Uterus (tissue), 4 donors: Measurements from ENCODE around the gene ZNF362. TPM values are rescaled to one million over a fixed set of nuclear protein-coding genes. Genes with fewer than 3 reads are reported as not detected.

Source experiments
- DNase-seq, 2 donors: peaks; one replicate each; pipeline ENCODE4 v3.0.0-alpha.2; 2019 to 2020
- H3K27ac ChIP-seq, 2 donors: fragments of 200-600 bp; sonication (generic); 1 replicate in 1 of 2; 2 replicates in 1 of 2; pipeline ENCODE4 v1.5.1; 2016 to 2018
- H3K27me3 ChIP-seq, 2 donors: fragments of 200-600 bp; sonication (generic); one replicate each; pipeline ENCODE4 v1.5.1; 2018 to 2019; ENCODE audit warnings: control low read depth in 1 of 2
- H3K36me3 ChIP-seq, 2 donors: fragments of 200-600 bp; sonication (generic); one replicate each; pipeline ENCODE4 v1.5.1; 2019; ENCODE audit warnings: control low read depth in 1 of 2
- H3K4me1 ChIP-seq, 2 donors: fragments of 200-600 bp; sonication (generic); one replicate each; pipeline ENCODE4 v1.5.1; 2018 to 2019; ENCODE audit warnings: control low read depth in 1 of 2
- H3K4me3 ChIP-seq, 2 donors: fragments of 200-600 bp; sonication (generic); 1 replicate in 1 of 2; 2 replicates in 1 of 2; pipeline ENCODE4 v1.5.1; 2018 to 2019; ENCODE audit warnings: mild to moderate bottlenecking in 1 of 2
- H3K9me3 ChIP-seq, 2 donors: fragments of 200-600 bp; sonication (generic); one replicate each; pipeline ENCODE4 v1.5.1; 2019; ENCODE audit warnings: control low read depth in 1 of 2
- CTCF ChIP-seq, 4 experiments: fragments of 200-600 bp in 2 of 4; fragments of 450-650 bp in 2 of 4; sonication (generic) in 2 of 4; IDR thresholded peaks; one replicate each; pipeline ENCODE4 v1.5.1; 2016 to 2019; ENCODE audit warnings: antibody characterized with exemption in 4 of 4, mild to moderate bottlenecking in 2 of 4, moderate library complexity in 1 of 4
- POLR2A ChIP-seq, 2 donors: fragments of 450-650 bp; IDR thresholded peaks; one replicate each; pipeline ENCODE4 v1.6.1; 2016; ENCODE audit warnings: antibody characterized with exemption in 2 of 2, mild to moderate bottlenecking in 1 of 2, moderate library complexity in 1 of 2
- intact Hi-C: fragments of 100-400 bp; cut with DNase I; formaldehyde crosslinking; loops from one replicate; pipeline ENCODE4 v1.15.1; 2023; ENCODE audit warnings: low total_unique reads
- total RNA-seq, 4 donors: library from RNA; depleted of rRNA in 3 of 4; stranded (reverse); fragments of >200 nt in 3 of 4; gene quantifications; one replicate each; pipeline versions ENCODE4 v1.1.0 to v1.2.4, GENCODE V29; 2014 to 2023
- donor health status: DM: yes; HTN: yes; CAD: no.

The ZNF362 gene
- total RNA-seq, 4 donors from 2014 or later, result 9.2 to 45.3 (median 25.8) TPM

DNA sequence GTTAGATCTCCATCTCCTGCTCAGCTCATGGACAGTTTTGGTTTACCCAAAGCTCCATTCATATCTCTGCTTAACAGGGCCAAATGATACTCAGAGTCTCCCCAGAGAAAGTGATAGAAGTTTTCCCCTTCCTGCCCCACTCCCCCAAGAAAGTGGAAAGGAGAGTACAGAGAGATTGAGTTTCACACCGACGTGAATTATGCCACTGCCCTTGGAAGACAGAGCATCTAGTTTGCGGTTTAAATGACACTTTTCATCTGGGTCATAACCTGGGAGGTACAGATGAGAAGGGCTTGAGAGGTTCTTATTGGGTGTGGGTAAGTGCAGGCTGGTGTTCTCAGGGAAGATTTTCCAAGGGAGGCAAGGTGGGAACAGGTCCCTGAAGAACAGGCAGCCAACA, 6.9 kb upstream of the ZNF362 start:
- no peak overlapping the region for H3K27ac ChIP-seq
- no peak for DNase-seq
- TF ChIP-seq CTCF (IDR thresholded peaks at IDR 0.05) (no peak), POLR2A (IDR thresholded peaks at IDR 0.05) (no peak)
- H3K36me3 ChIP-seq, result no peaks in the 10 kb centered on the region
- no peaks in the 10 kb centered on the region for H3K27me3 ChIP-seq
- no peak overlapping the region for H3K4me3 ChIP-seq
- intact Hi-C loops, result no loop called here
- no peaks in the 10 kb centered on the region for H3K4me1 ChIP-seq
- no peaks in the 10 kb centered on the region for H3K9me3 ChIP-seq

DNA sequence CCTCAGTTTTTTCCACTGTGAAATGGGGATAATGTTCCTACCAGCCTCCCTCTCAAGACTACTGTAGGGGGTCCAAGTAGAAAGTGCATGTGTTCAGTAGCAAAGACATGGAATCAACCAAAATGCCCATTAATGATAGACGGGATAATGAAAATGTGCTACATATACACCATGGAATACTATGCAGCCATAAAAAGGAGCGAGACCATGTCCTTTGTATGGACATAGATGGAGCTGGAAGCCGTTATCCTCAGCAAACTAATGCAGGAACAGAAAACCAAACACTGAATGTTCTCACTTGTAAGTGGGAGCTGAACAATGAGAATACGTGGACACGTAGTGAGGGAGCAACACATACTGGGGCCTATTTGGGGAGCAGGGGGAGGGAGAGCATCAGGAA, 6.1 kb upstream of the ZNF362 start:
- DNase-seq, result no peak
- Histone ChIP-seq H3K36me3 (no peaks in the 10 kb centered on the region), H3K9me3 (no peaks in the 10 kb centered on the region), H3K27ac (no peak overlapping the region), H3K4me3 (no peak overlapping the region), H3K27me3 (no peaks in the 10 kb centered on the region), H3K4me1 (no peaks in the 10 kb centered on the region)
- intact Hi-C loops, result no loop called here
- TF ChIP-seq POLR2A (IDR thresholded peaks at IDR 0.05) (no peak), CTCF (IDR thresholded peaks at IDR 0.05) (no peak)

DNA sequence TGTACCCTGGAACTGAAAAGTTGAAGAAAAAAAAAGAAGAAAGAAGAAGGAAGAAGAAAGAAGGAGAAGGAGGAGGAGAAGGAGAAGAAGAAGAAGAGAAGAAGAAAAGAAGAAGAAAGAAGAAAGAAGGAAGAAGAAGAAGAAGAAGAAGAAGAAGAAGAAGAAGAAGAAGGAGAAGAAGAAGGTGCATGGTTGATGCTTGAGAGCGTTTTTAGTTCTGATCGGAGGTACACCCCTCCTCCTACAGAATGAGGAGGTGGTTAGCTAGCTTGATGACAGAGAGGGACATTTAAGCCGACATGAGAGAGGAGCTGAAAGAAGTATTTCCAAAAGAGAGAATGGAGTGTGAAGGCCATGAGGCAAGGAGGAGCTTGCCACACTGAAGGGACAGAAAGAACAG, 5.6 kb upstream of the ZNF362 start:
- no peaks in the 10 kb centered on the region for H3K4me1 ChIP-seq
- no peak overlapping the region for H3K27ac ChIP-seq
- TF ChIP-seq CTCF (IDR thresholded peaks at IDR 0.05) (no peak), POLR2A (IDR thresholded peaks at IDR 0.05) (no peak)
- H3K27me3 ChIP-seq, result no peaks in the 10 kb centered on the region
- intact Hi-C loops, result no loop called here
- H3K4me3 ChIP-seq, result no peak overlapping the region
- DNase-seq, result no peak
- no peaks in the 10 kb centered on the region for H3K36me3 ChIP-seq
- H3K9me3 ChIP-seq, result no peaks in the 10 kb centered on the region

- H3K27ac ChIP-seq, result peak overlapping the region; percentile 93 to 94
- intact Hi-C loops, result no loop called here
- H3K36me3 ChIP-seq, result no peaks in the 10 kb centered on the region
- DNase-seq, result no peak
- no peak for TF ChIP-seq POLR2A (IDR thresholded peaks at IDR 0.05)
- peaks cover 0 to 13% of the 10 kb centered on the region in 2 donors for H3K4me1 ChIP-seq
- no peaks in the 10 kb centered on the region for H3K27me3 ChIP-seq
- no peaks in the 10 kb centered on the region for H3K9me3 ChIP-seq
- no peak overlapping the region for H3K4me3 ChIP-seq
These were observed 1.8 kb upstream of the ZNF362 start for GRCh38 chr1:33254491-33254890.

DNA sequence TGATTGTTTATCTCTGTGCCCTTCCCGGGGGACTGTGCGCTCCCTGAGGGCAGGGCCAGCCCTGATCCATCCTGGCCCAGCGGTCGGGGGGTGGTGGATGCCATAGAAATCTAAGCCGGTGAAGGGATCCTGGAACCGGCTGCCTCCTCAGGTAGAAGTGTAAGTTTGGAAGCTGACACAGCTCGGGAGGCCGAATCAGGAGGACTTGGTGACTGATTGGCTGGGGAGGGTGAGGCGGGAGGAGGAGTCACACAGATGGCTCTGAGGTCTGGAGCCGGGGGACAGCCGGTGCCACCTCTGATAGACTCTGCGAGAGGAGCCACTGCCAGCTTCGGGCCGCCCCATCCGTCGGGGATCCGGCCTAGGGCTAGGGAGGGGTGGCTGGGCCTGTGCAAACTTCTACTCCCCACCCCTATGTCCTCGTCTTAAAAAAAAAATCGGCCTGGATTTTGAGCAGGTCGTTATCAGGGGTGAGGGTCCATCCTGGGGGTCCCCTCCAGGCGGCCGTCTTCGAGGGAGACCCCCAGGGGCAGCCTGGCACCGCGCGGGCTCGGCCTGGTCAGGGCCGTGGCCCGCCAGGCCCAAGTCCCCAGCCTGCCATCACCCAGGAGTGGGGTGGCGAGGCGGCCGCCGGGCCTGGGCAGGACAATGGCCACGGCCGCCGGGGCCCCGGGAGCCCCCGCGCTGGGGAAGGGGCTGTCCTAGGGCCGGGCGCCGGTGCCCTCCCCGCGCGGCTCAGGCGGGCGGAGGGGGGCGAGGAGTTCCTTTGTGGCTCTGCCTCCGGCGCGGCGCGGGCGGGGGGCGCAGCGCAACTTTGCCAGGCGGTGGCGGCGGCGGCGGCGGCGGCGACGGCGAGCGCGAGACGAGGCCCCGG, 708 bp upstream of the ZNF362 start:
- intact Hi-C loops, result no loop called here
- peak; percentile 54 to 66 for DNase-seq
- Histone ChIP-seq H3K27me3 (no peaks in the 10 kb centered on the region), H3K4me1 (peaks cover 0 to 13% of the 10 kb centered on the region in 2 donors), H3K4me3 (peak overlapping the region; percentile 28 to 52), H3K9me3 (no peaks in the 10 kb centered on the region), H3K27ac (peak overlapping the region; percentile 93 to 94), H3K36me3 (no peaks in the 10 kb centered on the region)
- no peak for TF ChIP-seq CTCF (IDR thresholded peaks at IDR 0.05)
- peak; percentile 38 to 49 for TF ChIP-seq POLR2A (IDR thresholded peaks at IDR 0.05)
